ENCODE data around the gene BTNL8. TPM values are rescaled to one million over a fixed set of nuclear protein-coding genes. Genes with fewer than 3 reads are reported as not detected.

The BTNL8 gene
- total RNA-seq, 4 donors from 2014 or later: 19.7 to 156 (median 59.0) TPM

DNA sequence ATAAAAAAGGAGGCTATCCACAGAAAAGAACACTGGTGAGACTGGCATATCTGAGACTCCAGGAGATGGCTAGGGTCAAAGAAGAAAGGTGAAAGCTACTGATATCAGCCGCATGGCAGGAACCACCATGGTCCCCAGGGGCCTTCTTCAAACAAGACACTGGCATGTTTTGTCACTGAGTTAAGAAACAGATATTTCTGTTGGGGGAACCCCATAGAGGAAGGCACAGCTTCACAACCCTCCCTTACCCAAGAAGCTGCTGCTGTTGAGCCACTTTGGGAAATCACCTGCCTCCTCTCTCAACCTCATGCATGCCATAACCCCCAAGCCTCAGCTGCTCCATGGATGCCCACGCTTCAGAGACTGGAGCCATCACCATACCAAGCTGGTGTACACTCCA lies 76.4 kb downstream of the BTNL8 start:
- Histone ChIP-seq H3K27ac (no peak overlapping the region), H3K27me3 (no peaks in the 10 kb centered on the region), H3K36me3 (no peaks in the 10 kb centered on the region), H3K4me3 (no peak overlapping the region), H3K4me1 (peaks cover 0 to 6% (median 2%) of the 10 kb centered on the region in 4 donors), H3K9me3 (no peaks in the 10 kb centered on the region)
- in situ Hi-C loops (cut with MboI; ENCODE audit: low pct_ligation_motif_present in 1 of 4, low pct_unique_long_range_greater_than_20kb in 1 of 4, low sequenced_read_pairs in 3 of 4): no loop called here
- intact Hi-C loops (cut with DNase I; ENCODE audit: low total_unique reads): no loop called here
- no peak for TF ChIP-seq POLR2A (IDR thresholded peaks at IDR 0.05)
- TF ChIP-seq EP300 (IDR thresholded peaks at IDR 0.05; ENCODE audit: low read depth): no peak
- TF ChIP-seq, protein P1, sequence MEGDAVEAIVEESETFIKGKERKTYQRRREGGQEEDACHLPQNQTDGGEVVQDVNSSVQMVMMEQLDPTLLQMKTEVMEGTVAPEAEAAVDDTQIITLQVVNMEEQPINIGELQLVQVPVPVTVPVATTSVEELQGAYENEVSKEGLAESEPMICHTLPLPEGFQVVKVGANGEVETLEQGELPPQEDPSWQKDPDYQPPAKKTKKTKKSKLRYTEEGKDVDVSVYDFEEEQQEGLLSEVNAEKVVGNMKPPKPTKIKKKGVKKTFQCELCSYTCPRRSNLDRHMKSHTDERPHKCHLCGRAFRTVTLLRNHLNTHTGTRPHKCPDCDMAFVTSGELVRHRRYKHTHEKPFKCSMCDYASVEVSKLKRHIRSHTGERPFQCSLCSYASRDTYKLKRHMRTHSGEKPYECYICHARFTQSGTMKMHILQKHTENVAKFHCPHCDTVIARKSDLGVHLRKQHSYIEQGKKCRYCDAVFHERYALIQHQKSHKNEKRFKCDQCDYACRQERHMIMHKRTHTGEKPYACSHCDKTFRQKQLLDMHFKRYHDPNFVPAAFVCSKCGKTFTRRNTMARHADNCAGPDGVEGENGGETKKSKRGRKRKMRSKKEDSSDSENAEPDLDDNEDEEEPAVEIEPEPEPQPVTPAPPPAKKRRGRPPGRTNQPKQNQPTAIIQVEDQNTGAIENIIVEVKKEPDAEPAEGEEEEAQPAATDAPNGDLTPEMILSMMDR (IDR thresholded peaks at IDR 0.05): no peak
- no peak for TF ChIP-seq POLR2AphosphoS5 (IDR thresholded peaks at IDR 0.05)
- WGBS, 2 donors (ENCODE audit: low coverage in 1 of 2): 80 to 100% methylated on average over 1 of the region's 2 CpGs
- no peak for DNase-seq

DNA sequence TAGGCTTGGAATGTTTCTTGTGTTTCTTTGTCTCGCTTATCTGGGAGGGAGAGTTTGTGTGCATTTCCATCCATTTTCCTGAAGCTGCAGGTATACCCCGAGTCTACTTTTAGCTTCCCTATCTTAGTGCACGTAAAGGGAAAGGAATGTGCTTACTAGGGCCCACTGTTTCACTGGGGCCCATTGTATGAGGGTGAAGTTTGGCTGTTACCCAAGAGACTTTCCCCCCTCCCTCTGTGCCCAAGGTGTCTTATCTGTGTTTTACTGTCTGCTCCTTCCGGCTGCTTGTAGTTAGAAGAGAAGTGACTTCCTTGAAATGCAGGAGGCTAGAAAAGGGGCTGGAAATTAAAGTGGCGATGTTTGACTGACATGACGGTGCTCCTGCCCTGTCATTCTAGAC lies 77.6 kb downstream of the BTNL8 start:
- WGBS, 2 donors (ENCODE audit: low coverage in 1 of 2): 54 to 69% methylated on average over 6 of the region's 6 CpGs
- Histone ChIP-seq H3K27me3 (no peaks in the 10 kb centered on the region), H3K4me3 (no peak overlapping the region), H3K9me3 (no peaks in the 10 kb centered on the region), H3K36me3 (no peaks in the 10 kb centered on the region), H3K27ac (peak overlapping the region in 3 of 4 donors; percentile 16 to 55 (median 51)), H3K4me1 (peaks cover 0 to 6% (median 2%) of the 10 kb centered on the region in 4 donors)
- in situ Hi-C loops (cut with MboI; ENCODE audit: low pct_ligation_motif_present in 1 of 4, low pct_unique_long_range_greater_than_20kb in 1 of 4, low sequenced_read_pairs in 3 of 4): no loop called here
- peak; percentile 22 for DNase-seq
- TF ChIP-seq POLR2A (IDR thresholded peaks at IDR 0.05): no peak
- TF ChIP-seq EP300 (IDR thresholded peaks at IDR 0.05; ENCODE audit: low read depth): no peak
- TF ChIP-seq, protein P1 (IDR thresholded peaks at IDR 0.05): no peak
- intact Hi-C loops (cut with DNase I; ENCODE audit: low total_unique reads): no loop called here

DNA sequence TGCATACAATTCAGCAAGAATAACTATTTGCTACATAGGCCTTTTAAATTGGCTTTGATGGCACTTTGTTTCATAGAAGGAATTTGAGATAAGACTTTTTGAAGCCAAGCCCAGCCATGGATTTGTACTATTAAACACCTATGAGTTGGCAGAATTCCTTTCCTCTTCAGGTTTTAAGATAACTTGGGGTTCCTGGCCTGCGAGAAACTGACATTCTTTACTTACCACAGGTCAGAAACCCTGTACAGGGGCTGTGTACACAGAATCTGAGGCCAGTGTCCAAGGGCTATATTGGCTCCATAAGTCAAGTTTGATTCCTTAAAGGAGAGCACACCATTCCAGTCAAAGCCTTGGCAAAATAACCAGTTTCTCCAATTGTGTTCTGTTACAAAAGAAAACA lies 78.9 kb downstream of the BTNL8 start:
- no peak for DNase-seq
- H3K27ac ChIP-seq: peak overlapping the region in 1 of 4 donors; percentile 26
- 33% methylated on average over 1 of the region's 1 CpG; no CpG with 5 or more reads in 1 of the 2 donors for WGBS, 2 donors (ENCODE audit: low coverage in 1 of 2)

DNA sequence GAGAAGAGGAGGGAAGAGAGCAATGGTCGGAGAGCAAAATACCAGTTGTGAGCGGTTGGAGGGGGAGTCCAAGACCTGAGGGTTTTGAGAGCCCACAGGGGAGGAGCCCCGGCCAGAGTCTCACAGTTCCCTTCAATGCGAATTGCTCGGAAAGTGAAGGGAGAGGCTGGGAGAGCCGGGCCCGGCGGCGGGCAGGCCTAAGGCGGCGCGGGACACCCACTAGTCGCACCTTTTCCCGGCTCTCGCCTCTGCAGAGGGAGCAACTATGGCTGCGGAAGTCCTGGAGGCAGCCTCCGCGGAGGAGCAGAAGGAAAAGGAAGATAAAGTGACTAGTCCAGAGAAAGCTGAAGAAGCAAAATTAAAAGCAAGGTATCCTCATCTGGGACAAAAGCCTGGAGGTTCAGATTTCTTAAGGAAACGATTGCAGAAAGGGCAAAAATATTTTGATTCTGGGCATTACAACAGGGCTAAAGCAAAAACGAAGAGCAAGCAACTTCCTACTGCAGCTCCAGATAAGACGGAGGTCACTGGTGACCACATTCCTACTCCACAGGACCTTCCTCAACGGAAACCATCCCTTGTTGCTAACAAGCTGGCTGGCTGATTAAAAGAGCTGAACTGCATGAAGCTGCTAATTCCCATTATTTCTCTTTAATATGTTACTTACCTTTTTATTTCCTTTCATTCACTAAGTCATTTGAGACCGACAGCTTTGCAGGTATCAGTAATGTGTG lies 83.2 kb downstream of the BTNL8 start:
- TF ChIP-seq POLR2AphosphoS5 (IDR thresholded peaks at IDR 0.05): no peak
- no peak for TF ChIP-seq POLR2A (IDR thresholded peaks at IDR 0.05)
- TF ChIP-seq, protein P1 (IDR thresholded peaks at IDR 0.05): no peak
- no peak for TF ChIP-seq EP300 (IDR thresholded peaks at IDR 0.05; ENCODE audit: low read depth)
- no peaks in the 10 kb centered on the region for H3K36me3 ChIP-seq
- H3K27ac ChIP-seq: no peak overlapping the region
- H3K4me3 ChIP-seq: no peak overlapping the region
- no peaks in the 10 kb centered on the region for H3K9me3 ChIP-seq
- peaks cover 0 to under 1% (median 0%) of the 10 kb centered on the region in 4 donors for H3K4me1 ChIP-seq
- no peak for DNase-seq
- in situ Hi-C loops (cut with MboI; ENCODE audit: low pct_ligation_motif_present in 1 of 4, low pct_unique_long_range_greater_than_20kb in 1 of 4, low sequenced_read_pairs in 3 of 4) (no loop called here), intact Hi-C loops (cut with DNase I; ENCODE audit: low total_unique reads) (no loop called here)
- no peaks in the 10 kb centered on the region for H3K27me3 ChIP-seq
- WGBS, 2 donors (ENCODE audit: low coverage in 1 of 2): 71 to 78% methylated on average over 8 to 22 of the region's 23 CpGs

More for the DNA sequence above, 78.9 kb downstream of the BTNL8 start:
- no peaks in the 10 kb centered on the region for H3K9me3 ChIP-seq
- intact Hi-C loops (cut with DNase I; ENCODE audit: low total_unique reads): no loop called here
- in situ Hi-C loops (cut with MboI; ENCODE audit: low pct_ligation_motif_present in 1 of 4, low pct_unique_long_range_greater_than_20kb in 1 of 4, low sequenced_read_pairs in 3 of 4): no loop called here
- H3K36me3 ChIP-seq: no peaks in the 10 kb centered on the region
- peaks cover 0 to 6% (median 2%) of the 10 kb centered on the region in 4 donors for H3K4me1 ChIP-seq
- no peak for TF ChIP-seq EP300 (IDR thresholded peaks at IDR 0.05; ENCODE audit: low read depth)
- TF ChIP-seq POLR2A (IDR thresholded peaks at IDR 0.05): no peak
- no peak for TF ChIP-seq POLR2AphosphoS5 (IDR thresholded peaks at IDR 0.05)
- TF ChIP-seq, protein P1 (IDR thresholded peaks at IDR 0.05): no peak
- H3K4me3 ChIP-seq: no peak overlapping the region
- no peaks in the 10 kb centered on the region for H3K27me3 ChIP-seq

All from transverse colon (tissue), 4 donors.